Measurements from ENCODE around the gene MEX3C. TPM values are rescaled to one million over a fixed set of nuclear protein-coding genes. Genes with fewer than 3 reads are reported as not detected.

Gene MEX3C
- total RNA-seq, 1 experiment from 2014 or later, result 45.0 TPM

- TF ChIP-seq CTCF (IDR thresholded peaks at IDR 0.05 in 2 of 3, conservative IDR thresholded peaks at IDR 0.05 in 1 of 3; ENCODE audit: borderline replicate concordance in 1 of 3, insufficient read depth in 1 of 3, low read depth in 2 of 3, low read length in 2 of 3) (0 out of 6 replicates have a peak, but pooled peaks of 2 of the 3 experiments have one; percentile 3 to 12), POLR2A (IDR thresholded peaks at IDR 0.05; ENCODE audit: borderline replicate concordance, extremely low read depth, insufficient read depth, insufficient read length) (peak; percentile 84), FOSL1 (IDR thresholded peaks at IDR 0.05; ENCODE audit: low read depth) (no peak), MAX (IDR thresholded peaks at IDR 0.05) (peak; percentile 94)
These were observed at the start of gene MEX3C (continued) for GRCh38 chr18:51197661-51198424.

GRCh38 chr18:51241226-51241625 lies 43.7 kb upstream of the MEX3C start:
- H3K27ac ChIP-seq (ENCODE audit: low read depth, low read length), result no peak overlapping the region
- no peaks in the 10 kb centered on the region for H3K27me3 ChIP-seq (ENCODE audit: insufficient read depth, low read length)
- H3K9ac ChIP-seq (ENCODE audit: low read length), result no peak overlapping the region
- no peak overlapping the region for H2AFZ ChIP-seq (ENCODE audit: low read depth, low read length, poor library complexity, severe bottlenecking)
- DNase-seq (ENCODE audit: low read depth, low spot score), result no peak
- no peaks in the 10 kb centered on the region for H3K36me3 ChIP-seq (ENCODE audit: control insufficient read depth in 1 of 2, insufficient read depth in 2 of 2, low read length in 2 of 2)
- H3K9me2 ChIP-seq (ENCODE audit: insufficient read depth), result no peaks in the 10 kb centered on the region
- H3K79me2 ChIP-seq (ENCODE audit: insufficient read depth, low read length), result no peaks in the 10 kb centered on the region
- no peaks in the 10 kb centered on the region for H4K20me1 ChIP-seq (ENCODE audit: insufficient read depth)
- intact Hi-C loops (cut with micrococcal nuclease), result no loop called here
- CTCF ChIA-PET, result no interaction called here
- no TSS peak for BruUV-seq (replicated peaks)
- POLR2A ChIA-PET, result no interaction called here
- TF ChIP-seq SP1 (IDR thresholded peaks at IDR 0.05; ENCODE audit: low read depth) (no peak), CBX3 (IDR thresholded peaks at IDR 0.05; ENCODE audit: low read depth) (no peak)
- RAD21 ChIA-PET (ENCODE audit: low non-redundant PET in 1 of 2, low total read pairs in 2 of 2, uncharacterized antibody in 2 of 2, unreplicated experiment in 2 of 2), result no interaction called here
- H3K4me1 ChIP-seq (ENCODE audit: control insufficient read depth in 1 of 2, insufficient read depth in 2 of 2, low read length in 2 of 2), result peaks cover 4% of the 10 kb centered on the region in 2 experiments; a peak in 3 of 4 replicates
- no peak overlapping the region for H3K4me2 ChIP-seq (ENCODE audit: low read length)
- ATAC-seq, result no peak
- H3K4me3 ChIP-seq (replicated peaks in 1 of 2; ENCODE audit: low read depth in 1 of 2, low read length in 2 of 2), result no peak overlapping the region
- H3K9me3 ChIP-seq (ENCODE audit: control insufficient read depth in 1 of 2, insufficient read depth in 1 of 2, low read depth in 1 of 2, low read length in 2 of 2), result no peaks in the 10 kb centered on the region
